ENCODE results near the gene ARHGAP10. TPM values are rescaled to one million over a fixed set of nuclear protein-coding genes. Genes with fewer than 3 reads are reported as not detected.

ARHGAP10 gene
- total and polyA plus RNA-seq, 10 of the 15 experiments (the other 5 are each of a cell fraction or from before 2014, with no cell fraction given): 1.3 to 25.8 (median 17.2) TPM

DNA sequence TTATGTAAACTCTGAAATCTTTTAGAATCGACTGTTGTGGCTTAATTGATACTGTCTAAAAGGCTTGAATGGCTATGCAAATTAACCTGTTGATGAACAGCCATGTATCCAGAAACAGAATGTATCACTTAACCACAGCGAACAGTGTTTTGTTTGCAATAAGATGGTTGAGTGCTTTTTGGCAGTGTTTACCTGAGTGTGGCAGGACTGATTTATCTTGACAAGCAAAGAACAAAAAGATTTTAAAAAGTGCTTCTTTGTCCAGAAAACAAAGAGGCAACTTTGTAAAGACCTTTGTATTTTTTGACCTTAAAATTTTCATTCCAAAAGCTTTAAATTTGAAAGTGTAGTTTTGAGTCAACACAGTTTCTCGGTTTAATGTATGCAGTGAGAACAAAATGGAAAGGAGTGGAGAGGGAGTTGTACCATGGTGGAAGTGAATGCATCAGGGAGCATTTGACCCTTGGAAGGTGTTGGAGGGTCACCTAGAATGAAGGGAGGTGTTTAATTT, 18.0 kb downstream of the ARHGAP10 start (continued):
- TF ChIP-seq CREM (IDR thresholded peaks at IDR 0.05; ENCODE audit: low read depth) (no peak; the same call in 1 of the 2 replicates), ZBED1 (IDR thresholded peaks at IDR 0.05; ENCODE audit: borderline replicate concordance) (no peak), RAD51 (IDR thresholded peaks at IDR 0.05) (no peak), TBL1XR1 (IDR thresholded peaks at IDR 0.05; ENCODE audit: low read depth, low read length) (no peak), ASH2L (IDR thresholded peaks at IDR 0.05; ENCODE audit: borderline replicate concordance, low read depth) (no peak), LARP7 (IDR thresholded peaks at IDR 0.05) (no peak), NR2C2 (IDR thresholded peaks at IDR 0.05; ENCODE audit: borderline replicate concordance, control insufficient read depth, insufficient read length, low read depth) (no peak), EGR1 (IDR thresholded peaks at IDR 0.05; ENCODE audit: borderline replicate concordance in 1 of 2, low read depth in 2 of 2, low read length in 2 of 2) (no peak), ATF7 (IDR thresholded peaks at IDR 0.05; ENCODE audit: low read depth) (peak; percentile 42; the same call in 1 of the 2 replicates), MXI1 (IDR thresholded peaks at IDR 0.05; ENCODE audit: low read depth, low read length) (no peak), IKZF2 (IDR thresholded peaks at IDR 0.05) (peak; percentile 73)

DNA sequence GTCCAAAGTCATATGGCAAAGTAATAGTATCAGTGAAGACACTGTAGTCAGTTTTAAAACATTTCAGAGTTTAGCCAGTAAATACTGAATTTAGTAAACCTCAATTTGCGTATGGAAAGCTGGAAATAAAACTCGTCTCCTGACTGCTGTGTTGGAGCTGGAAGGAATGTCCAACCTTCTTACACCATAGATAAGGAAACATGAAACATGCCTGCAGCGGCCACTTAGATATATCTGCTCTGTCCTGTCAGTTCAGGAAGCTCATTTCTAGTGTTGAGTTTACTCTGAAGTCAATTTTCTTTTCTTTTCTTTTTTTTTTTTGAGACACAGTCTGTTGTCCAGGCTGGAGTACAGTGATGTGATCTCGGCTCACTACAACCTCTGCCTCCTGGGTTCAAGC, 21.2 kb downstream of the ARHGAP10 start:
- no TSS peak for BruUV-seq (replicated peaks)
- Histone ChIP-seq H3K9ac (ENCODE audit: control insufficient read depth, insufficient read depth, low read length) (no peak overlapping the region), H3K36me3 (ENCODE audit: control insufficient read depth in 2 of 2, insufficient read depth in 2 of 2, low read length in 1 of 2) (no peaks in the 10 kb centered on the region; a peak in 1 of 4 replicates), H3K79me2 (ENCODE audit: control insufficient read depth, insufficient read depth, low read length) (peaks cover 86% of the 10 kb centered on the region), H3K27ac (ENCODE audit: control insufficient read depth, insufficient read depth) (no peak overlapping the region), H3K4me3 (no peak overlapping the region), H4K20me1 (ENCODE audit: control insufficient read depth, insufficient read depth) (no peaks in the 10 kb centered on the region), H2AFZ (ENCODE audit: control insufficient read depth, low read depth, low read length) (no peak overlapping the region), H3K4me2 (ENCODE audit: control insufficient read depth, insufficient read depth) (no peak overlapping the region), H3K27me3 (replicated peaks in 1 of 2; ENCODE audit: control insufficient read depth in 2 of 2, insufficient read depth in 2 of 2, low read length in 1 of 2) (no peaks in the 10 kb centered on the region), H3K4me1 (ENCODE audit: control insufficient read depth, insufficient read depth, low read length) (peaks cover 25% of the 10 kb centered on the region), H3K9me3 (replicated peaks; ENCODE audit: control insufficient read depth, insufficient read depth, low read length) (no peaks in the 10 kb centered on the region)
- 73% methylated on average over 3 of the region's 4 CpGs for WGBS (ENCODE audit: insufficient coverage, insufficient replicate concordance, low lambda C conversion rate, missing lambda C conversion rate)
- in situ Hi-C loops (cut with MboI) (no loop called here), intact Hi-C loops (cut with micrococcal nuclease; ENCODE audit: unreplicated experiment) (no loop called here)
- CTCF ChIA-PET: interaction anchor here (0.9 to 3.3 kb wide), 5 partner anchors 12 to 114 kb away, joined by 3 to 13 read pairs (median 4); partner anchors contain the start of gene ARHGAP10
- RAD21 ChIA-PET (ENCODE audit: unreplicated experiment): no interaction called here
- DNase-seq (ENCODE audit: low read depth, low spot score): no peak
- POLR2A ChIA-PET: no interaction called here
- no peak for ATAC-seq
- SMC1A ChIA-PET (ENCODE audit: uncharacterized antibody, unreplicated experiment): interaction anchor here (0.7 to 1.5 kb wide), 5 partner anchors 9 to 122 kb away, joined by 3 to 5 read pairs (median 4); no protein-coding TSS in a partner anchor
- FAIRE-seq: no peak
- TF ChIP-seq, protein P1, sequence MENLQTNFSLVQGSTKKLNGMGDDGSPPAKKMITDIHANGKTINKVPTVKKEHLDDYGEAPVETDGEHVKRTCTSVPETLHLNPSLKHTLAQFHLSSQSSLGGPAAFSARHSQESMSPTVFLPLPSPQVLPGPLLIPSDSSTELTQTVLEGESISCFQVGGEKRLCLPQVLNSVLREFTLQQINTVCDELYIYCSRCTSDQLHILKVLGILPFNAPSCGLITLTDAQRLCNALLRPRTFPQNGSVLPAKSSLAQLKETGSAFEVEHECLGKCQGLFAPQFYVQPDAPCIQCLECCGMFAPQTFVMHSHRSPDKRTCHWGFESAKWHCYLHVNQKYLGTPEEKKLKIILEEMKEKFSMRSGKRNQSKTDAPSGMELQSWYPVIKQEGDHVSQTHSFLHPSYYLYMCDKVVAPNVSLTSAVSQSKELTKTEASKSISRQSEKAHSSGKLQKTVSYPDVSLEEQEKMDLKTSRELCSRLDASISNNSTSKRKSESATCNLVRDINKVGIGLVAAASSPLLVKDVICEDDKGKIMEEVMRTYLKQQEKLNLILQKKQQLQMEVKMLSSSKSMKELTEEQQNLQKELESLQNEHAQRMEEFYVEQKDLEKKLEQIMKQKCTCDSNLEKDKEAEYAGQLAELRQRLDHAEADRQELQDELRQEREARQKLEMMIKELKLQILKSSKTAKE (IDR thresholded peaks at IDR 0.05; ENCODE audit: low read depth, poor library complexity, severe bottlenecking): no peak
- TF ChIP-seq, protein P2, sequence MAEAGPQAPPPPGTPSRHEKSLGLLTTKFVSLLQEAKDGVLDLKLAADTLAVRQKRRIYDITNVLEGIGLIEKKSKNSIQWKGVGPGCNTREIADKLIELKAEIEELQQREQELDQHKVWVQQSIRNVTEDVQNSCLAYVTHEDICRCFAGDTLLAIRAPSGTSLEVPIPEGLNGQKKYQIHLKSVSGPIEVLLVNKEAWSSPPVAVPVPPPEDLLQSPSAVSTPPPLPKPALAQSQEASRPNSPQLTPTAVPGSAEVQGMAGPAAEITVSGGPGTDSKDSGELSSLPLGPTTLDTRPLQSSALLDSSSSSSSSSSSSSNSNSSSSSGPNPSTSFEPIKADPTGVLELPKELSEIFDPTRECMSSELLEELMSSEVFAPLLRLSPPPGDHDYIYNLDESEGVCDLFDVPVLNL (IDR thresholded peaks at IDR 0.05; ENCODE audit: low read depth, low read length): no peak
- TF ChIP-seq CHD1 (IDR thresholded peaks at IDR 0.05; ENCODE audit: low read depth, low read length) (no peak), RCOR1 (conservative IDR thresholded peaks at IDR 0.05; ENCODE audit: low read depth, low read length) (no peak), ZNF217 (IDR thresholded peaks at IDR 0.05) (no peak), SREBF1 (IDR thresholded peaks at IDR 0.05; ENCODE audit: low read length) (no peak), BACH1 (IDR thresholded peaks at IDR 0.05; ENCODE audit: borderline replicate concordance) (no peak), FOXM1 (IDR thresholded peaks at IDR 0.05; ENCODE audit: low read depth, low read length) (no peak), RB1 (IDR thresholded peaks at IDR 0.05; ENCODE audit: borderline replicate concordance) (no peak), BMI1 (IDR thresholded peaks at IDR 0.05; ENCODE audit: borderline replicate concordance) (no peak), SMAD5 (IDR thresholded peaks at IDR 0.05; ENCODE audit: low read depth) (no peak), IKZF1 (conservative IDR thresholded peaks at IDR 0.05) (no peak), EGR1 (IDR thresholded peaks at IDR 0.05; ENCODE audit: borderline replicate concordance in 1 of 2, low read depth in 2 of 2, low read length in 2 of 2) (no peak), RUNX3 (IDR thresholded peaks at IDR 0.05; ENCODE audit: low read length) (no peak), HDAC2 (IDR thresholded peaks at IDR 0.05) (no peak)

Data from GM12878 (cell line).